Mesendoderm (in vitro differentiated cells): ENCODE data around the gene RFFL.

ENCODE experiments used
- DNase-seq: peaks from one replicate; pipeline ENCODE4 v3.0.0; 2013
- H2AK5ac ChIP-seq: 2 replicates; pipeline ENCODE4 v1.6.1; 2013; ENCODE audit warnings: low read length, inconsistent platforms
- H2BK120ac ChIP-seq: 2 replicates; pipeline ENCODE4 v1.6.1; 2013; ENCODE audit warnings: low read depth, mild to moderate bottlenecking, low read length, moderate library complexity, mixed read lengths
- H2BK15ac ChIP-seq: replicated peaks from 2 replicates; pipeline ENCODE4 v1.6.1; 2013; ENCODE audit warnings: low read depth, mild to moderate bottlenecking, moderate library complexity
- H2BK5ac ChIP-seq: 2 replicates; pipeline ENCODE4 v1.6.1; 2013; ENCODE audit warnings: low read length, inconsistent platforms
- H3K18ac ChIP-seq: 2 replicates; pipeline ENCODE4 v1.6.1; 2013; ENCODE audit warnings: mild to moderate bottlenecking, low read length, mixed read lengths
- H3K23ac ChIP-seq: one replicate; pipeline ENCODE4 v1.6.1; 2013; ENCODE audit warnings: low read length
- H3K27ac ChIP-seq: 2 replicates; pipeline ENCODE4 v1.5.1; 2013; ENCODE audit warnings: low read depth, mild to moderate bottlenecking, inconsistent platforms, low read length, moderate library complexity
- H3K27me3 ChIP-seq: 2 replicates; pipeline ENCODE4 v1.6.1; 2013; ENCODE audit warnings: low read length, control low read depth, mild to moderate bottlenecking, inconsistent platforms; ENCODE audit not compliant: insufficient read depth, poor library complexity
- H3K36me3 ChIP-seq: 2 replicates; pipeline ENCODE4 v1.6.1; 2013; ENCODE audit warnings: low read length, inconsistent platforms; ENCODE audit not compliant: control insufficient read depth, insufficient read depth
- H3K4ac ChIP-seq: one replicate; pipeline ENCODE4 v1.6.1; 2013; ENCODE audit warnings: low read depth, mild to moderate bottlenecking, low read length, moderate library complexity
- H3K4me1 ChIP-seq: 2 replicates; pipeline ENCODE4 v1.6.1; 2013; ENCODE audit warnings: low read depth, low read length, inconsistent platforms; ENCODE audit not compliant: control insufficient read depth
- H3K4me2 ChIP-seq: 2 replicates; pipeline ENCODE4 v1.6.1; 2013; ENCODE audit warnings: low read length
- H3K4me3 ChIP-seq: 2 replicates; pipeline ENCODE4 v1.5.1; 2013; ENCODE audit warnings: mild to moderate bottlenecking, low read length
- H3K56ac ChIP-seq: one replicate; pipeline ENCODE4 v1.6.1; 2013; ENCODE audit warnings: low read length
- H3K79me1 ChIP-seq: 2 replicates; pipeline ENCODE4 v1.6.1; 2013; ENCODE audit warnings: low read length, inconsistent platforms
- H3K79me2 ChIP-seq: 2 replicates; pipeline ENCODE4 v1.6.1; 2013; ENCODE audit warnings: mild to moderate bottlenecking, low read length; ENCODE audit not compliant: control insufficient read depth, insufficient read depth
- H3K9ac ChIP-seq: 2 replicates; pipeline ENCODE4 v1.6.1; 2013; ENCODE audit warnings: low read length, inconsistent platforms
- H4K5ac ChIP-seq: one replicate; pipeline ENCODE4 v1.6.1; 2013; ENCODE audit warnings: low read length
- H4K8ac ChIP-seq: one replicate; pipeline ENCODE4 v1.6.1; 2013; ENCODE audit warnings: low read depth, mild to moderate bottlenecking, control low read depth, low read length, moderate library complexity
- WGBS: extraction: QIAGEN DNeasy Blood & Tissue Kit; methylation state at CpG from one replicate; pipeline ENCODE4 v1.1.7; 2013; ENCODE audit warnings: low lambda C conversion rate, missing lambda C conversion rate; ENCODE audit not compliant: insufficient coverage; ENCODE audit errors: extremely low coverage; 5-methylcytosine and 5-hydroxymethylcytosine counted together

RFFL gene

DNA sequence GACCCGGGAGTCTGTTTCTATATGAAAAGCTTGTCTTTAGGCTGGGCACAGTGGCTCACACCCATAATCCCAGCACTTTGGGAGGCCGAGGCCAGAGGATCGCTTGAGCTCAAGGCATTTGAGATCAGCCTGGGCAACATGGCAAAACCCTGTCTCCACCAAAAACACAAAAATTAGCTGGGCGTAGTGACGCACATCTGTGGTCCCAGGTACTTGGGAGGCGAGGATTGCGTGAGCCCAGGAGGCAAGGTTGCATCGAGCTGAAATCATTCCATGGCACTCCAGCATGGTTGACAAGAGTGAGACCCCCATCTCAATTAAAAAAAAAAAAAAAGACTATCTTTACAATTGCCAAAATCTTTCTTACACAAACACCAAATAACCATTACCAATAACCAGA is 22.7 kb upstream of the RFFL start:
- Histone ChIP-seq H3K27ac (no peak overlapping the region), H3K27me3 (no peaks in the 10 kb centered on the region), H3K18ac (no peak overlapping the region), H3K36me3 (no peaks in the 10 kb centered on the region), H3K9ac (no peak overlapping the region), H2BK120ac (no peak overlapping the region), H2BK15ac (no peak overlapping the region), H3K23ac (no peak overlapping the region), H3K79me1 (no peaks in the 10 kb centered on the region), H3K4me1 (peaks cover 11% of the 10 kb centered on the region), H3K56ac (no peak overlapping the region), H3K4ac (no peak overlapping the region), H3K79me2 (no peaks in the 10 kb centered on the region), H3K4me3 (no peak overlapping the region), H4K8ac (no peak overlapping the region), H4K5ac (no peak overlapping the region), H3K4me2 (no peak overlapping the region), H2BK5ac (no peak overlapping the region), H2AK5ac (no peak overlapping the region)
- no CpG with 5 or more reads among the region's 8 CpGs for WGBS
- no peak for DNase-seq

DNA sequence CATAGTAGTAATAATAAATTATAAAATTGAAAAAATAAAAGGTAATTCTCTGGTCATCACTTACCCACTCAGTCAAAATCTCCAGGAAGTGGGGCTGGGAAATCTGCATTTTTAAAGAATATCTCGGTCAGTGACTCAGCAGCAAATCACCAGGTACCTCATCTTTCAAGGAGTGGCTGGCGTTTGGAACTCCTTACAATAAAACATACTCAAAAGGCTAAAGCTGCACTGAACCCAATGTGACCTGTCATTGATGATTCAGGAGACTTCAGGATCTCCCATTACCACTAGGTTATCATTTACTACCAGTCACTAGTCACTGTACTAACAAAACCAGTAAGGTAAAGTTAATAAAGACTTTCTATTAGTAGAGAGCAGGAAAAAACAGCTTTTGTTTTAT is 21.5 kb upstream of the RFFL start:
- Histone ChIP-seq H4K5ac (no peak overlapping the region), H3K36me3 (no peaks in the 10 kb centered on the region), H3K23ac (no peak overlapping the region), H2BK15ac (no peak overlapping the region), H3K27me3 (no peaks in the 10 kb centered on the region), H3K79me2 (no peaks in the 10 kb centered on the region), H3K4me1 (peaks cover 14% of the 10 kb centered on the region), H3K9ac (no peak overlapping the region), H2BK5ac (no peak overlapping the region), H3K4me3 (no peak overlapping the region), H3K4me2 (no peak overlapping the region), H4K8ac (no peak overlapping the region), H3K27ac (no peak overlapping the region), H3K56ac (no peak overlapping the region), H3K79me1 (no peaks in the 10 kb centered on the region), H2AK5ac (no peak overlapping the region), H3K4ac (no peak overlapping the region), H3K18ac (no peak overlapping the region), H2BK120ac (no peak overlapping the region)
- DNase-seq = peak; percentile 21
- WGBS = no CpG with 5 or more reads among the region's 2 CpGs

DNA sequence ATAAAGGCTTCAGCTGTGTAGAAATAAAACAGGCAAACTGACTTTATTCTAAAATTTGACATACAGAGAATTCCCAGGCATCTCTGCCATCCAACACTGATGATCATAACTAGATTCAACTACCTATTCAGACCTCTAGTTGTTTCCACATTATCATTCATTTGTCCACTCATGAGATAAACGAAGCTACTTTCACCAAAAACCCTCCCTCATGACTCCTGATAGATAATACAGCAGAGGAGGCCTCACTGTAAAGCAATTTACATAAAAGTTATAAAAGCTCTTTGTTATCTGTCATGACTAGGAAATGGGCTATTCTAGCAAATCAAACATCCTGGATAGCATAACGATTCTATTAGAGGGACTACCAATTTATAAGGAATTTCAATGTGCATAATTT is 19.6 kb upstream of the RFFL start:
- no peak overlapping the region for H3K4me3 ChIP-seq
- H2BK15ac ChIP-seq = no peak overlapping the region
- no peak for DNase-seq
- WGBS = no CpG with 5 or more reads among the region's 2 CpGs
- no peak overlapping the region for H2BK5ac ChIP-seq
- no peak overlapping the region for H3K56ac ChIP-seq
- H3K27ac ChIP-seq = no peak overlapping the region
- no peak overlapping the region for H4K8ac ChIP-seq
- H3K4me1 ChIP-seq = peaks cover 9% of the 10 kb centered on the region
- H3K23ac ChIP-seq = no peak overlapping the region
- H3K27me3 ChIP-seq = no peaks in the 10 kb centered on the region
- no peak overlapping the region for H2AK5ac ChIP-seq
- no peak overlapping the region for H3K9ac ChIP-seq
- no peaks in the 10 kb centered on the region for H3K79me2 ChIP-seq
- H3K4ac ChIP-seq = no peak overlapping the region
- H3K4me2 ChIP-seq = no peak overlapping the region
- H3K79me1 ChIP-seq = no peaks in the 10 kb centered on the region
- H2BK120ac ChIP-seq = no peak overlapping the region
- H3K18ac ChIP-seq = no peak overlapping the region
- H4K5ac ChIP-seq = no peak overlapping the region
- H3K36me3 ChIP-seq = no peaks in the 10 kb centered on the region

DNA sequence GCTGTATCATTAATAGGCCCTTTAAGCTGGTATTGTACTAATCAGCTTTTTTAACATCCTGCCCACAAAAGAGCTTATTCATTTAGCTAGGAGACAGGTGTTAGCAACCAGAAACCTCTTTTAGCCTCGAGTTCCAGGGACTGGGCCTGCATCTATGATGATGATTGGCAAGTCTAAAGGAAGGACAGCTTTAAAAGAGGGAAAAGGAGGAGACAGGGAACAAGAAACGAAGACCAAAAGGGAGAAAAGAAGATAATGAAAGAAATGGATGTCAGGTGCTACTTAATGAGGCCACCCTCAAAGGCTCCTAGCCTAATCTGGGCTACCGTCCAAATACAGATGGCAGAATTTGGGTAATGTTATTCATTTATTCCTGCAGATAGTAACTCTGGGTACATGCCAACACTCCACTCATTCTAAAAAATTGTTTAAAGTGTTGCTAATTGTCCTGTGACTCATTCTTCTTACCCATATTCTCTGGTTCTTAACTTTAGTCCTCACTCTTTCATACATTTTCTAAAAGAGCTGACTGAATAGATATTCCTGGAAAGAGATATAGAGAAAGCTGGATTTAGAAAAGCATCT is 18.7 kb upstream of the RFFL start:
- Histone ChIP-seq H4K8ac (no peak overlapping the region), H2AK5ac (no peak overlapping the region), H3K27ac (no peak overlapping the region), H3K56ac (no peak overlapping the region), H3K27me3 (no peaks in the 10 kb centered on the region), H3K79me2 (no peaks in the 10 kb centered on the region), H3K9ac (no peak overlapping the region), H3K23ac (no peak overlapping the region), H4K5ac (no peak overlapping the region), H3K4me1 (peaks cover 6% of the 10 kb centered on the region), H3K79me1 (no peaks in the 10 kb centered on the region), H3K18ac (no peak overlapping the region), H2BK15ac (no peak overlapping the region), H3K4me2 (no peak overlapping the region), H3K36me3 (no peaks in the 10 kb centered on the region), H2BK5ac (no peak overlapping the region), H3K4ac (no peak overlapping the region), H3K4me3 (no peak overlapping the region), H2BK120ac (no peak overlapping the region)
- DNase-seq = no peak
- WGBS = no CpG with 5 or more reads among the region's 3 CpGs

DNA sequence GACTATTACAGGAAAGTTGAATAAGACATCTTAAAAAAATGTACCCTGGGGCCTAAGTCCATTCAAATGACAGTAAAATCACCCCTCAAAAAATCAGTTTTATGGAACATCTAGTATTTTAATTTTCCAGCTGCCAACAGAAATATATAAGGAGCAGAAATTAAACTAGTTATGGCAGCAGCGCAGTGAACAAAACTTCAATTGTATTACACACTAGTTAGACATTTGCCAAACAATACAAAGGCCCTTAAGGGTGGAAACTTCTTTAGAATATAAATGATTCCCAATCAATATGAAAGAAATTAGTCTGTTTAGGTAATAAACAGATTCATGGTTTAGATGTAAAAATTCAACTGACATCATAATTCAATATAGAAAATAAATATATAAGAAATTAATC is 18.1 kb upstream of the RFFL start:
- no peak for DNase-seq
- H3K4ac ChIP-seq = no peak overlapping the region
- no peak overlapping the region for H2BK15ac ChIP-seq
- no peaks in the 10 kb centered on the region for H3K36me3 ChIP-seq
- H3K27me3 ChIP-seq = no peaks in the 10 kb centered on the region
- no peak overlapping the region for H3K27ac ChIP-seq
- H2AK5ac ChIP-seq = no peak overlapping the region
- no peak overlapping the region for H3K18ac ChIP-seq
- no peak overlapping the region for H3K9ac ChIP-seq
- WGBS = no CpG with 5 or more reads among the region's 1 CpG
- H3K79me2 ChIP-seq = no peaks in the 10 kb centered on the region
- no peak overlapping the region for H4K8ac ChIP-seq
- H3K4me3 ChIP-seq = no peak overlapping the region
- no peak overlapping the region for H3K23ac ChIP-seq
- peaks cover 6% of the 10 kb centered on the region for H3K4me1 ChIP-seq
- H3K4me2 ChIP-seq = no peak overlapping the region
- H2BK5ac ChIP-seq = no peak overlapping the region
- no peak overlapping the region for H4K5ac ChIP-seq
- H3K79me1 ChIP-seq = no peaks in the 10 kb centered on the region
- H2BK120ac ChIP-seq = no peak overlapping the region
- H3K56ac ChIP-seq = no peak overlapping the region

DNA sequence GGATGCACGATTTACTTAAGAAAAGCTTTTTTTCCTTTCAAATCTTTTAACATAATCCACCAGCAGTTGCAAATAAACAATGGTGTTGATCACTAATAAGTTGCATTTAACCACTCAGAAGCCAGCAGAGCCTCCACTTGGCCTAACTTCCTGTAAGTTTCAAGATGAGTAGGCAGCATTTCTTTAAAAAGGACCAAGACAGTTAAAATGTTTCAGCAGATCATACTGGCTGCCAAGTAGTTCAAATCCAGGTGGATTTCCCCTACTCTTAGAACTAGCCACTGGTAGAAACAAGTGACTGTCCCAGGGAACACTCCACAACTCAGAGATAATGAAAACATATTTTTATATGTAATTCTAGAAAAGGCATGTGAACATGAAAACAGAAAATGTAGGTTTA is 17.0 kb upstream of the RFFL start:
- WGBS = no CpG with 5 or more reads among the region's 1 CpG
- Histone ChIP-seq H3K23ac (no peak overlapping the region), H3K79me2 (no peaks in the 10 kb centered on the region)

More for the DNA sequence above, 17.0 kb upstream of the RFFL start:
- H3K36me3 ChIP-seq = no peaks in the 10 kb centered on the region
- H3K56ac ChIP-seq = no peak overlapping the region
- no peaks in the 10 kb centered on the region for H3K27me3 ChIP-seq
- no peak overlapping the region for H3K27ac ChIP-seq
- H4K8ac ChIP-seq = no peak overlapping the region
- no peak for DNase-seq
- H2BK15ac ChIP-seq = no peak overlapping the region
- no peak overlapping the region for H2BK5ac ChIP-seq
- no peak overlapping the region for H4K5ac ChIP-seq
- no peak overlapping the region for H3K18ac ChIP-seq
- no peak overlapping the region for H3K4ac ChIP-seq
- no peak overlapping the region for H2AK5ac ChIP-seq
- peaks cover 6% of the 10 kb centered on the region for H3K4me1 ChIP-seq
- H3K4me2 ChIP-seq = no peak overlapping the region
- H3K4me3 ChIP-seq = no peak overlapping the region
- no peak overlapping the region for H2BK120ac ChIP-seq
- no peak overlapping the region for H3K9ac ChIP-seq
- no peaks in the 10 kb centered on the region for H3K79me1 ChIP-seq
